ENCODE data around the gene ZBBX.

ZBBX gene

DNA sequence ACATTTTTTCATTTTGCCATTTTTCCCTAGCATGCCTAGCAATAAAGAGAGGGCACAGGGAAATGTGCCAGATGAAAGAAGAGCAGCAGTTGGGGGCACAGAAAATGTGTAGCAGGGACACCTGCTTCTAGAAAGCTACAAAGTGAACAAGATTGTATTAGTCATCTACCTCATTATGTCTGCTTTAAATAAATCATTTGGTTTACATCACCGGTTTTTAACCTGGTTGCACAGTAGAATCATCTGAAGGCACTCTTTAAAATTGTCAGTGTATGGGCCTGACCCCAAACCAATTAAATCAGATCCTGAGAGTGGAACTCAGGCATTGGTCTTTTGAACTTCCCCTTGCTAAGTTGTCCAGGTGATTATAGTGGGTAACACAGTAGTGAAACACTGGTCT, 73.8 kb downstream of the ZBBX start:
- no peak for DNase-seq

DNA sequence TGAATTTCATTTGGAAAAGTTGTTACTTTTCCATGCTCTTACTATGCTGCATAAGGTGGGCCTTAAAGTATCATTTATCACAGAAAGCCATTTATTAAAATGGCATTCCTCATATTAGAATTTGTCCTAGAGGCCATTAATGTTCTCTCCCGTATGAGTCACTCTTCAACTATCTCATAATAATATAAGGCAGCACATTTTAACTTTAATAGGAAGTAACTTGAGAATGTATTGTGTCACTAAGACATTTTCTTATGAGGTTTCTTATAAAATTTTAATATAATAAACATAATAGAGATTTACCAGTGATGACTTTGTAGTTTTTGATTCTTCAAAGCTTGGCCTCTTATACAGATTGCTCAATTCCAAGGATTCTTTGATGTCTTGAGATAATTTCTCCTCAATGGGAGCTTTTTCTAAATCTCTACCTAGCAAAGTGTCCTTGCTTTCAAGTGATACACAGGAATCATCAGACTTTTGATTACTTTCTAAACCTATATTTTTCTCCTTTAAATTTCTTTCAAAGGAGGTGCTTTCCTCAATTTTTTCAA, 74.7 kb downstream of the ZBBX start:
- no peak for DNase-seq

DNA sequence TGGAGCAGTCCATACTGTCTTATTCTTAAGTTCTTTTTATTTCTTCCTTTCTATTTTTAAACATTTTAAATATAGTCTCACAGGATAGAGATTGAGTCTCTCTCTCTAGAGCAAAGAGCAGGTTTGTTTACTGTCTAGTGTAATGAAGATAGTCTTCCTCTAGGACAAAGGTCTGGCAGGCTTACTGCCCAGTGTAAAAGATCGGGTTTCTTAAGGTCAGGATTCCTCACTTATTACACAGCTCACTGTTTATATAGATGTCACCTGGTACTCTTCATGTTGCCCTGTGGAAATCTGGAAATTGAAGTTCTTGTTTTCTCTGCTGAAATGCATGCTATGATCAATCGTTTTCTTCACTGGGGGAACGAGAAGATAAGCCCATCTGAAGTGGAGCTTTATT, 76.0 kb downstream of the ZBBX start:
- DNase-seq = no peak

DNA sequence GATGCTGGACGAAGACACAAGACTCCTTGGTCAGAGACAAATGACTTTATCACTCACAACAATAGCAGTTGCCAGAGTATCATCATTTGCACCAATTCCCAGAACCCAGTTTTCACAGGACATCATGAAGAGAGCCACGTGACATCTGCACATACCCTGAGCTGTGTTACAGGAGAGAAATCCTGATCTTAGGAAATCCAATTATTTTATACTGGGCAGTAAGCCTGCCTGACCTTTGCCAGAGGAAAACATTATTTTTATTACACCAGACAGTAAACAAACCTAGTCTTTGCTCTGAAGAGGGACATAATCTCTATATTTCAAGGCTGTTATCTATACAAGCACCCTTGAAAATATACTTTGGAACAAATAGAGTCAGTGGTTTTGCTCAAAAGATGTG, 77.4 kb downstream of the ZBBX start:
- no peak for DNase-seq

DNA sequence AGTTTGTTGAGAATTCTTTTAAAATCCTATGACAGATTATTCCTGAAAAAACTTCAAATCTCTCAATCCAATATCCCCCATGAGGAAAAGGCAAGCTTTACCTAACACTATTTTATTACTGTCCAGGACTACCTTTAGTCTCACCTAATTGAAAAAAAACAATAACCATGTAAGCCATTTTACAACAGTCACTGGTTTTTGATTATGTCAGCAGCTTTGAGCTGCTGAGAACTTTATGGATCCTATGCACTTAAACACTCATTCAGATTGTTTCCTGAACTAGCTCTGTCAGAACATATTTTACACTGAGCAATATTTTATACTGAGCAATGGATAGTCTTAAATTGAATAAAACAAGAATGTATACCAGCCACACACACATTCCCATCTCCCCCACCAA, 79.9 kb downstream of the ZBBX start:
- DNase-seq = no peak

DNA sequence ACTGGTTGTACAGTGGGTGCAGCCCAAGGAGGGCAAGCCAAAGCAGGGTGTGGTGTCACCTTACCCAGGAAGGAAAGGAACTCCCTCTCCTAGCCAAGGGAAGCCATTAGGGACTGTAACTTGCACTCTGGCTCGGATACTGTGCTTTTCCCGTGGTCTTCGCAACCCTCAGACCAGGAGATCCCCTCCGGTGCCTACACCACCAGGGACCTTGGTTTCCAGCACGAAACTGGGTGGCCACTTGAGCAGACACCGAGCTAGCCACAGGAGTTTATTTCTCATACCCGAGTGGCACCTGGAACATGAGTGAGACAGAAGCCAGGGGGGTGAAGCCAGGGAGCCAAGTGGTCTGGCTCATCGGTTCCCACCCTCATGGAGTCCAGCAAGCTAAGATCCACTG, 90.7 kb downstream of the ZBBX start:
- DNase-seq = no peak

DNA sequence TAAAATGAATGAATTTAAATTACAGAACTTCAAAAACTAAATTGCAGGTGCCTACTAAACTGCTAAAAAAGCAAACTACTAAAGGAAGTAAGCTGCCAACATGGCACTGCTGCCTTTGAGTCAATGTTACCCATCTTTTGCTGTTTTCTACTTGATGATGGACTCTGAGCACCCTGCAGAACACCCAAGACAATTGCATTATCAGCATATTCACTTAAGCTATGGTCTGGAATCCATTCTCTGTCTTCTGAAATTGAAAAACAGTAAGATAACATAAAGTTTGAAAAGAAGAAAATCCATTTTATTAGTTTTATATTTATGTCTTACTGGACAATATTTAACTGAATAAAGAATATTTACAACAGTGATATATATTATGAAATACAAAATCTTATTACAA, 91.4 kb downstream of the ZBBX start:
- DNase-seq = no peak

DNA sequence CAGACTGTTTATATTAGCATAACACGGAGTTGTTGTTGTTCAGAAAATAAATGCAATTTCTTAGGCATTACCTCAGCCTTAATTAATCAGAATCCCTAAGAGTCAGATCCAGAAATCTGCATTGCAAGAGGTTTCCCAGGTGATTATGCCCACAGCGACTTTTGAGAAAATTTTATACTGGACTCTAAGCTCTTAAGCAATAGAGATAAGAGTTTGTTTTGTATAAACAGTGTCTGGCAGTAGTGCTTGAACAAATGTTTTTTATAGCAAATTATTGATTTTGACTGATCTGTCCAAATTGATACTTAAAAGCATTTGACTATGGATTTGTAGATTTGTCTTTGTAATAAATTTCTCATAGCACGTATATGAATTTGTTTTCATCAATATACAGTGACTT, 92.8 kb downstream of the ZBBX start:
- DNase-seq = no peak

DNA sequence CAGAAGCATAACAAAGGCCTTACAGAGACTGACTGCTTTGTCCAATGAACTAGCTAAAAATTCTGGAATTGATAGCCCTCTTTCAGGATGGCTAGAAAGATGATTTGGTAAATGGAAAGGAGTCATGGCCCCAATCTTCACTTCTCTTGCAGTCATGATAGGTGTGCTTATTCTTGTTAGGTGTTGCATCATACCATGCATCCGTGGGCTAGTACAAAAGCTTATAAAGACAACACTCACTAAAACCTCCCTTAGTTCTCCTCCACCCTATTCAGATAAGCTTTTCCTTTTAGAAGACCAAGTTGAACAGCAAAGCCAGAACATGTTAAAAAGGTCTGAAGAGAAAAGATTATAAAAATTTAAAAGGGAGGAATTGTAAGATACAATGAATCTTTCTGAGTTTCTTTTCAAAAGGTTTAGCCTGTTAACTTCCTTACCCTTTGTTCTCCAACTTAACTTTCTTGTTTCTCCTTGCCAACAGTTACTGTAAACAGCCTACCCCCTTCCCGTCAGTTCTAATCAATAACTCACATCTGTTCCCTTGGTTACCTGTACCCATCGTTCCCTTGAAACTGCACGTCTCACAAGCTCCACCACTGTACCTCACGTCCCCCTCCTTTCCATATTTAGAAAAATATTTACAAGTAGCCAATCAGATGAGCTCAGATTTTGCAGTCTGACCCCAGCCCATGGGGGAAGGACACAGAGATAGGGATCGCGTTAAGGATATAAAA, 105.8 kb downstream of the ZBBX start:
- no peak for DNase-seq

DNA sequence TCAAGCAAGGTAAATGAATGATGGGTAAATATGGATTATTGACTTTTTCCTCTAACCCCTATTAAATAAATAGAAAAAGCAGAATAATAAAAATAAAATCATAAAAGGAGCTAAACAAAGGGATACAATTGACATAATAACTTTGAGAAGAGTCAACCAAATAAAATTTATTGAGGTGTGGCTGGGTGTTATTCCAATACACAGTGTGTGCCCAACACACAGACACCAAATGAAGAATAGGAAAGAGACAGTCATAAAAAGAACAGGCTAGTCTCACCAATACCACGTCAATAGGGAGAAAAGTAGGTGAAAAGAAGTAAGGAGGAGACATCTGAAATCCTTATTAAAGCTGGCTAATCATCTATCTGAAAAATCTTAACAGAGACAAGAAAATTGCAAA, 127.1 kb downstream of the ZBBX start:
- DNase-seq = no peak

DNA sequence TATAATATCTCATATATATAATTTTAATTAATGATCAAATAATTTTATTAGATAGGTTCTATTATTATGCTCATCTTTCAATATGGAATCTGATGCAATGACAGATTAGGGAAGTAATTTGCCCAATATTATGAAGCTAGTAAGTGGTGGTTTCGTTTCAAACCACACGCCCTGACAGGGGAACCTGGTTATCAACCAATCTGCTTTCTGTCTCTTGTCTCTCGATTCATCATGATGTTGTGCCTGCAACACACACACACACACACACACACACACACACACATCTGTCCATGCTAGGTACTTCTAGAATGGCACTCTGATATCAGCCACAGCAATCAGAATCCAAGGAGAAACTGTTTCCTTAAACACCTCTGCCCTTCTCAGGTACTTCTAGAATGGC, 128.4 kb downstream of the ZBBX start:
- DNase-seq = no peak

DNA sequence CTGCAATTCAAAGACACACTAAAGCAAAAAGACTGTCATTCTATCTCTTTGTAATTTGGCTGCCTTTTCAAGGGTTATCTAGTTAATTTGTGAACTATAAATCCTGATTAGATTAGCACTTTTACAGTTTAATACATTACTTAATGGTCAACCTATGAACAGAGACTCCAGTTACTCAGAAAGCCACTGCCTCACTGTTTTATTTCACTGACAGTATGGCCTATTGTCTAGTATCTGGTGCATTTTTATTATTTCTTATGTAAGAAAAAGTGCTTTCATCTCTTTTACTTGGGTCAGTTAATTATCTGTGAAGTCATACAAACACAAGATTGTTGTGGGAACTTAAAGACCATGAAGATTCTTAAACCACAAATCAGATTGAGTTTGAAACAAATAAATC, 133.8 kb downstream of the ZBBX start:
- no peak for DNase-seq

DNA sequence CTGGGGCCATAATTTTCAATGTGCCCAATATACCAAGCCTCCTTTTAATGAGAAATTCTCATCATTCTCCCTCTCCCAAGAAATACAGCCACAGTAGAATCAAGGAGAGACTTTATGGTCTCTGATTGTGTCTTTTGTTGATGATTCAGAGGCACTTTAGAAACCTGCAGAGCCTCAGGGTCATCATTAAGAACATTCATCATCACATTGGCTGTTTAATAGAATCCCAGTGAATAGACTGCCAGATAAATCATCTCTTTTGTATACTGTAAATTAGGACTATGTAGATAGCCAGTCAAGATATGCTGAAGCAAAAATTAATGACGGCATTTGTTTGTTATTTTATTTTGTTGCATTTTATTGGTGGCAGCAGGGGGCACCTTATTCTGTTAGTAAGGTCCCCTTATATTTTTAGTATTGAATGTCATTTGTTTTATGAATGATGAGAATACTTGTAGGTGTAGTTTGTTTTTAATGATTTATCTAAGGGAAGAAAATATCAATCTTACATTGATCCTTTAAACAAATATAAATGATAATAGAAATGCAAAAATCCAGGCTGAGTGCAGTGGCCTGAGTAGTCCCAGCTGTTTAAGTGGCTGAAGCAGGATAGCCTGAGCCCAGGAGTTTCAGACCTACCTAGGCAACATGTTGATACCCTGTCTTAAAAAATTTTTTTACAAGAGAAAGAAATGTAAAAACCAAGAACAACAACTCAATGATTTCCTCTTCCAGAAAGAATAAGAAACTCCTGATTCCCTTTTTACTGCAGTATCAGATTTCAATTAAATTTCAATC, 138.8 kb downstream of the ZBBX start:
- DNase-seq = no peak

DNA sequence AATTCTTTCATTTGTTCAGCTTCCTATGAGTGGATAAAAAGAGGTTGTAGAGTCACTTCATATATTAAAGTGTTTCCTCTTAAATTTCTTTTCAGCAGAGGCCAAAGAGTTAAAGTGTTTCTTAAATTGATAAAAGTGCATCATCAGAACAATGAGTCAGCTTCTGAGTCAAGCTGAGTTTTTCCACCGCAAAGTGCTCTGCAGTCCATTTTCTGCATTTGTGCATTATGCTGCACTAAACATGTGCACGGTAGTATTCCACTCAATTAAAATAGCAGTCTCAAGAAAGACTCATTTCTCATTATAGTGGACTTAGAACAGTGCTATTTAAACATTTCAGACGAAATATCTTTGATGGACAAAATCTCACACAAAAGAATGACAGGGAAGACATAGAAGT, 152.0 kb downstream of the ZBBX start:
- peak; percentile 1 for DNase-seq

DNA sequence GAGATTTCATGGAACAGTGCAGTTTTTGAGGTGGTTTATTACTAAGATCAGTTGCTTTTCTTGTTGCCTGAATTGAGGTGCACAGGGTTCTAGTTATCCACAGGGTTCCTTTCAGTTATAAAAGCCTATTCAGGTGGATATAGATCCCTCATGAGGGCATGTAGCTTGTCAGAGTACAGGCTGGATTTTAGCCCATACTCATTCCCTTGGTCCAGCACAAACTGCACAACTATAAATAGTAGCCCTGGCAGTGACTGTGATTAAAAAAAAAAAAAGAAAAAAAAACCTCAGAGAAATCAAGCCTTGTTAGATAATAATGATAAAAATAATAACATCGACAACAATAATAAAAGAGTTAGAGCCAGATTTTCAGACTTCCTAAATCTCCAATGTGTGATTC, 154.3 kb downstream of the ZBBX start:
- DNase-seq = no peak

DNA sequence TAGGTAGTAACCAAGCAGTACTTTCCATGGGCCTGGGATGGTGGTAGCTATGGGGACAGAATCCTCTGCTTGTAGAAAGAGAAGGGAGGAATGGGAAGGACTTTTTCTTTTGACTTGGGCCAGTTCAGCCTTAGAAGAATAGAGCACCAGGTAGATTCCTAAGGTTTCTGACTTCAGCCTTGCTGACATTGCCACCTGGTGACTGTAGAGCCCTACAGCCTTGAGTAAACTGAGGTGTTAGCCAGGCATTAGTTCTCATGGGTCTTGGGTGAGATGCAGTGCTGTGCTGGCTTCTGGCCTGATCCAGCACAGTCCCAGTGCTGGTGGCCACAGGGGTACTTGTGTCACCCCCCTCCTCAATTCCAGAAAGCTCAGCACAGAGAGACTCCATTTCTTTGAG, 171.1 kb downstream of the ZBBX start:
- no peak for DNase-seq

DNA sequence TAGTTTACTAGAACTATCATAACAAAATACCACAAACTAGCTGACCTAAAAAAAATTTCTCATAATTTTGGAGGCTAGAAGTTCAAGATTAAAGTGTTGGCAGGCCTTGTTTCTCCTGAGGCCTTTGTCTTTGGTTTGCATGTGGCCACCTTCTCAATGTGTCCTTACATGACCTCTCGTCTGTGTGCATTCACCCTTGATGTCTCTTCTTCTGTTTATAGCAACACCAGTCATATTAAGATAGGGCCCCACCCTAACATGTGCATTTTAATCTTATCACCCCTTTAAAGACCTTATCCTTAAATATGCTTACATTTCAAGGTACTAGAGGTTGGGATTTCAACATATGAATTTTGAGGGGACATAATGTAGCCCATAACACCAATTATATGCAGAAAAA, 177.0 kb downstream of the ZBBX start:
- no peak for DNase-seq

DNA sequence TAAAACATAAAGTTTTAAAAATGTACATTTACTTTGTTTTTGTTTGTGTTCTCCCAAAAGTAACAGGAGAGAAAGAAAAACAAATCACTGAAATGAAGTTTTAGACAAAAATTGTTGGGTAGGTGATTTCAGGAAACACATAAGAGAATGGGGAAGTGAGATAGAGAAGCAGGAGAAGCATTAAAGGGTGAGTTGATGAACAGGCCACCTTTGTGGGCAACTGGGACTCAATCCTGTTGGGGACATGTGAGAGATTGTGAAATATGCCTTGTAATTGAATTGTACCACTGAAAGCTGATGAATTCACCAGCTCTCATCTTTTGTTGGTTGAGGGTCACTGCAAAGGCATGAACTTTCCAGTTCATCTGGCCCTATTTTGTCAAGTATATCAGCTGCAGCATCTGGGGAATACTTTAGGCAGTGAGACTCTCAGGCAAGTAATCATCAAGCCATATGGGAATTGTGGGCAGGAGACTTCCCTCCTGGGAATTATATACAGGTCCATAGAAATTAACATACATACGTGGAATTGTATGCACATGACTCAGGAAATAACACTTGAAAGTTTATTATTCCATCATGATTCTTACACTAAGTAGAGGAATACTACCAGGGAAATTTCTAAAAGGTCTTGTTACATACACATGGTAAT, 181.0 kb downstream of the ZBBX start:
- DNase-seq = no peak

Data from GOT3 (cell line).